Measurements from ENCODE around the gene REP15. TPM values are rescaled to one million over a fixed set of nuclear protein-coding genes. Genes with fewer than 3 reads are reported as not detected.

REP15 gene
- total RNA-seq, 2 donors from 2014 or later = 33.4 to 58.5 TPM

GRCh38 chr12:27709932-27710591, 13.8 kb downstream of the REP15 start:
- no peaks in the 10 kb centered on the region for H3K9me3 ChIP-seq
- peak; percentile 40 for DNase-seq
- H3K27me3 ChIP-seq = no peaks in the 10 kb centered on the region
- H3K4me1 ChIP-seq = no peaks in the 10 kb centered on the region
- no peaks in the 10 kb centered on the region for H3K36me3 ChIP-seq
- peak overlapping the region; percentile 98 for H3K4me3 ChIP-seq
- H3K9ac ChIP-seq (ENCODE audit: low read depth in 2 of 2, low read length in 2 of 2) = peak overlapping the region; percentile 48 to 93
- intact Hi-C loops (cut with DNase I) = no loop called here
- no peak for TF ChIP-seq CTCF (IDR thresholded peaks at IDR 0.05)
- H3K27ac ChIP-seq = peak overlapping the region; percentile 87

- peak within 1 kb of the TSS; percentile 74 to 93 for H3K9ac ChIP-seq (ENCODE audit: low read depth in 2 of 2, low read length in 2 of 2)
- no peaks in the 10 kb centered on the region for H3K4me1 ChIP-seq
- H3K36me3 ChIP-seq = no peaks in the 10 kb centered on the region
- H3K9me3 ChIP-seq = no peaks in the 10 kb centered on the region
- H3K27ac ChIP-seq = peak within 1 kb of the TSS; percentile 87
- TF ChIP-seq CTCF (IDR thresholded peaks at IDR 0.05) = no peak
- DNase-seq = peak; percentile 94
- no peaks in the 10 kb centered on the region for H3K27me3 ChIP-seq
- intact Hi-C loops (cut with DNase I) = no loop called here
- peak within 1 kb of the TSS; percentile 98 for H3K4me3 ChIP-seq
These were observed 14.5 kb downstream of the REP15 start, which contains the start of gene MRPS35 for GRCh38 chr12:27710592-27711316. Gene MRPS35 (plus strand): TSS chr12:27710832. CDS start chr12:27710844, 12 bp downstream.

GRCh38 chr12:27711317-27711682, 15.1 kb downstream of the REP15 start:
- intact Hi-C loops (cut with DNase I) = no loop called here
- H3K9me3 ChIP-seq = no peaks in the 10 kb centered on the region
- no peaks in the 10 kb centered on the region for H3K4me1 ChIP-seq
- H3K4me3 ChIP-seq = peak overlapping the region; percentile 98
- H3K27me3 ChIP-seq = no peaks in the 10 kb centered on the region
- H3K36me3 ChIP-seq = no peaks in the 10 kb centered on the region
- no peak for DNase-seq
- TF ChIP-seq CTCF (IDR thresholded peaks at IDR 0.05) = no peak
- H3K9ac ChIP-seq (ENCODE audit: low read depth in 2 of 2, low read length in 2 of 2) = peak overlapping the region; percentile 74 to 93
- peak overlapping the region; percentile 87 for H3K27ac ChIP-seq

- Histone ChIP-seq H3K27me3 (no peaks in the 10 kb centered on the region), H3K27ac (no peak overlapping the region), H3K9ac (ENCODE audit: low read depth in 2 of 2, low read length in 2 of 2) (no peak overlapping the region), H3K4me1 (no peaks in the 10 kb centered on the region), H3K4me3 (no peak overlapping the region), H3K9me3 (no peaks in the 10 kb centered on the region), H3K36me3 (no peaks in the 10 kb centered on the region)
- intact Hi-C loops (cut with DNase I) = no loop called here
- no peak for DNase-seq
- no peak for TF ChIP-seq CTCF (IDR thresholded peaks at IDR 0.05)
These were observed 15.7 kb downstream of the REP15 start for GRCh38 chr12:27711967-27712366.

GRCh38 chr12:27723212-27723611, 27.0 kb downstream of the REP15 start:
- Histone ChIP-seq H3K9me3 (no peaks in the 10 kb centered on the region), H3K4me3 (no peak overlapping the region), H3K27me3 (no peaks in the 10 kb centered on the region), H3K36me3 (peaks cover 6% of the 10 kb centered on the region), H3K4me1 (no peaks in the 10 kb centered on the region), H3K27ac (no peak overlapping the region), H3K9ac (ENCODE audit: low read depth in 2 of 2, low read length in 2 of 2) (no peak overlapping the region)
- intact Hi-C loops (cut with DNase I) = no loop called here
- no peak for DNase-seq
- no peak for TF ChIP-seq CTCF (IDR thresholded peaks at IDR 0.05)
